Endothelial cell of umbilical vein (primary cell): Measurements from ENCODE around the gene DPP9.

Experiments used
- CTCF ChIP-seq, 2 donors: IDR thresholded peaks; 1 replicate in 1 of 2; 2 replicates in 1 of 2; pipeline ENCODE4 v1.5.1; 2011; ENCODE audit warnings: low read length in 2 of 2, mild to moderate bottlenecking in 2 of 2, moderate library complexity in 2 of 2, control low read depth in 1 of 2, inconsistent platforms in 1 of 2, low read depth in 1 of 2; ENCODE audit not compliant: insufficient read depth in 1 of 2; ENCODE audit errors: extremely low read depth in 1 of 2
- EZH2 ChIP-seq: IDR thresholded peaks from 2 replicates; pipeline ENCODE4 v1.6.1; 2012; ENCODE audit warnings: borderline replicate concordance, low read depth, mild to moderate bottlenecking, moderate library complexity, low read length, inconsistent platforms; ENCODE audit not compliant: severe bottlenecking
- FOS ChIP-seq: IDR thresholded peaks from 2 replicates; pipeline ENCODE4 v1.6.1; 2011; ENCODE audit warnings: mild to moderate bottlenecking, low read length, moderate library complexity, borderline replicate concordance; ENCODE audit not compliant: insufficient read depth
- GATA2 ChIP-seq: IDR thresholded peaks from 2 replicates; pipeline ENCODE4 v1.7.0; 2011; ENCODE audit warnings: low read depth, mild to moderate bottlenecking, moderate library complexity, mixed read lengths, low read length; ENCODE audit not compliant: insufficient read length, insufficient read depth
- JUN ChIP-seq: IDR thresholded peaks from 2 replicates; pipeline ENCODE4 v1.6.1; 2011; ENCODE audit warnings: borderline replicate concordance, low read depth; ENCODE audit not compliant: insufficient read length, insufficient read depth
- MAX ChIP-seq: IDR thresholded peaks from 2 replicates; pipeline ENCODE4 v1.6.1; 2011; ENCODE audit not compliant: insufficient read depth, insufficient read length
- MYC ChIP-seq: IDR thresholded peaks from one replicate; pipeline ENCODE4 v1.6.1; 2011; ENCODE audit warnings: mild to moderate bottlenecking, low read depth, low read length
- POLR2A ChIP-seq: IDR thresholded peaks from 2 replicates; pipeline ENCODE4 v1.6.1; 2012; ENCODE audit warnings: low read depth, mild to moderate bottlenecking, control low read depth, low read length
- POLR2AphosphoS5 ChIP-seq: IDR thresholded peaks from 2 replicates; pipeline ENCODE4 v1.6.1; 2012; ENCODE audit warnings: low read depth, mild to moderate bottlenecking, control low read depth, low read length, moderate library complexity; ENCODE audit not compliant: insufficient read depth

GRCh38 chr19:4713384-4713951 is 10.2 kb downstream of the DPP9 start:
- TF ChIP-seq POLR2A (peak; percentile 79), EZH2 (no peak), POLR2AphosphoS5 (peak; percentile 98), JUN (peak; percentile 75), CTCF (IDR thresholded peaks at IDR 0.05; ENCODE audit: extremely low read depth in 1 of 2, insufficient read depth in 1 of 2, low read depth in 1 of 2, low read length in 2 of 2) (no peak), FOS (peak; percentile 89), MYC (peak; percentile 94), MAX (peak; percentile 66), GATA2 (no peak)
